ENCODE measurements around the gene PYY. TPM values are rescaled to one million over a fixed set of nuclear protein-coding genes. Genes with fewer than 3 reads are reported as not detected.
"Not testable (repeated sequence)": the region's sequence is repeated elsewhere in the genome, so short reads cannot be mapped to it uniquely, and the experiment has no call there.

Gene PYY
- total and polyA plus RNA-seq, 4 donors: 0.20 to 1.1 TPM; not detected in 2

- no peaks in the 10 kb centered on the region for H3K4me1 ChIP-seq (ENCODE audit: control insufficient read depth in 1 of 2, insufficient read depth in 2 of 2, low read length in 2 of 2)
- no peak overlapping the region for H3K4me3 ChIP-seq (ENCODE audit: low read length in 2 of 2)
- H3K27ac ChIP-seq (ENCODE audit: low read depth in 1 of 2, low read length in 2 of 2): no peak overlapping the region
- 53 to 57% methylated on average over 14 of the region's 14 CpGs for WGBS, 2 donors
- DNase-seq (no peak), ATAC-seq (ENCODE audit: low FRiP score) (no peak)
- H3K27me3 ChIP-seq (ENCODE audit: control insufficient read depth in 1 of 2, insufficient read depth in 2 of 2, low read length in 1 of 2): no peaks in the 10 kb centered on the region
- no peaks in the 10 kb centered on the region for H3K9me3 ChIP-seq (ENCODE audit: control insufficient read depth, low read length)
- no peaks in the 10 kb centered on the region for H3K36me3 ChIP-seq (ENCODE audit: control insufficient read depth in 1 of 2, insufficient read depth in 2 of 2, low read length in 1 of 2)
- intact Hi-C loops (cut with DNase I): no loop called here
These were observed 20.9 kb upstream of the PYY start for GRCh38 chr17:43974382-43975266.

- H3K4me1 ChIP-seq (ENCODE audit: control insufficient read depth in 1 of 2, insufficient read depth in 2 of 2, low read length in 2 of 2); H3K36me3 ChIP-seq (ENCODE audit: control insufficient read depth in 1 of 2, insufficient read depth in 2 of 2, low read length in 1 of 2); H3K4me3 ChIP-seq (ENCODE audit: low read length in 2 of 2); H3K27ac ChIP-seq (ENCODE audit: low read depth in 1 of 2, low read length in 2 of 2); DNase-seq; H3K27me3 ChIP-seq (ENCODE audit: control insufficient read depth in 1 of 2, insufficient read depth in 2 of 2, low read length in 1 of 2); H3K9me3 ChIP-seq (ENCODE audit: control insufficient read depth, low read length); ATAC-seq (ENCODE audit: low FRiP score); intact Hi-C loops (cut with DNase I): not testable (repeated sequence)
- 88% methylated on average over 22 of the region's 22 CpGs for WGBS, 2 donors
These were observed 18.9 kb upstream of the PYY start for GRCh38 chr17:43972444-43973212.

- H3K4me1 ChIP-seq (ENCODE audit: control insufficient read depth in 1 of 2, insufficient read depth in 2 of 2, low read length in 2 of 2); intact Hi-C loops (cut with DNase I); H3K27me3 ChIP-seq (ENCODE audit: control insufficient read depth in 1 of 2, insufficient read depth in 2 of 2, low read length in 1 of 2); H3K27ac ChIP-seq (ENCODE audit: low read depth in 1 of 2, low read length in 2 of 2); H3K36me3 ChIP-seq (ENCODE audit: control insufficient read depth in 1 of 2, insufficient read depth in 2 of 2, low read length in 1 of 2); H3K4me3 ChIP-seq (ENCODE audit: low read length in 2 of 2); H3K9me3 ChIP-seq (ENCODE audit: control insufficient read depth, low read length); ATAC-seq (ENCODE audit: low FRiP score); DNase-seq: not testable (repeated sequence)
- 45 to 55% methylated on average over 2 of the region's 2 CpGs for WGBS, 2 donors
These were observed 17.7 kb upstream of the PYY start for GRCh38 chr17:43971436-43971835.

GRCh38 chr17:43970366-43970765 lies 16.6 kb upstream of the PYY start:
- intact Hi-C loops (cut with DNase I): no loop called here
- ATAC-seq (ENCODE audit: low FRiP score) (no peak), DNase-seq (no peak)
- H3K4me3 ChIP-seq (ENCODE audit: low read length in 2 of 2): no peak overlapping the region
- no peaks in the 10 kb centered on the region for H3K9me3 ChIP-seq (ENCODE audit: control insufficient read depth, low read length)
- 74 to 76% methylated on average over 4 of the region's 4 CpGs for WGBS, 2 donors
- no peaks in the 10 kb centered on the region for H3K27me3 ChIP-seq (ENCODE audit: control insufficient read depth in 1 of 2, insufficient read depth in 2 of 2, low read length in 1 of 2)
- H3K36me3 ChIP-seq (ENCODE audit: control insufficient read depth in 1 of 2, insufficient read depth in 2 of 2, low read length in 1 of 2): no peaks in the 10 kb centered on the region
- H3K27ac ChIP-seq (ENCODE audit: low read depth in 1 of 2, low read length in 2 of 2): no peak overlapping the region
- no peaks in the 10 kb centered on the region for H3K4me1 ChIP-seq (ENCODE audit: control insufficient read depth in 1 of 2, insufficient read depth in 2 of 2, low read length in 2 of 2)

- 47 to 48% methylated on average over 9 of the region's 9 CpGs for WGBS, 2 donors
- intact Hi-C loops (cut with DNase I): no loop called here
- Histone ChIP-seq H3K9me3 (ENCODE audit: control insufficient read depth, low read length) (no peaks in the 10 kb centered on the region), H3K27me3 (ENCODE audit: control insufficient read depth in 1 of 2, insufficient read depth in 2 of 2, low read length in 1 of 2) (no peaks in the 10 kb centered on the region), H3K36me3 (ENCODE audit: control insufficient read depth in 1 of 2, insufficient read depth in 2 of 2, low read length in 1 of 2) (no peaks in the 10 kb centered on the region), H3K4me3 (ENCODE audit: low read length in 2 of 2) (no peak overlapping the region), H3K4me1 (ENCODE audit: control insufficient read depth in 1 of 2, insufficient read depth in 2 of 2, low read length in 2 of 2) (no peaks in the 10 kb centered on the region), H3K27ac (ENCODE audit: low read depth in 1 of 2, low read length in 2 of 2) (no peak overlapping the region)
- ATAC-seq (ENCODE audit: low FRiP score) (no peak), DNase-seq (no peak)
These were observed 13.6 kb upstream of the PYY start for GRCh38 chr17:43967251-43967875.

GRCh38 chr17:43966276-43966675 lies 12.5 kb upstream of the PYY start:
- H3K9me3 ChIP-seq (ENCODE audit: control insufficient read depth, low read length): no peaks in the 10 kb centered on the region
- no peak overlapping the region for H3K27ac ChIP-seq (ENCODE audit: low read depth in 1 of 2, low read length in 2 of 2)
- H3K4me1 ChIP-seq (ENCODE audit: control insufficient read depth in 1 of 2, insufficient read depth in 2 of 2, low read length in 2 of 2): no peaks in the 10 kb centered on the region
- DNase-seq (no peak), ATAC-seq (ENCODE audit: low FRiP score) (no peak)
- H3K4me3 ChIP-seq (ENCODE audit: low read length in 2 of 2): no peak overlapping the region
- 70 to 76% methylated on average over 3 of the region's 3 CpGs for WGBS, 2 donors
- intact Hi-C loops (cut with DNase I): no loop called here
- H3K36me3 ChIP-seq (ENCODE audit: control insufficient read depth in 1 of 2, insufficient read depth in 2 of 2, low read length in 1 of 2): no peaks in the 10 kb centered on the region
- H3K27me3 ChIP-seq (ENCODE audit: control insufficient read depth in 1 of 2, insufficient read depth in 2 of 2, low read length in 1 of 2): no peaks in the 10 kb centered on the region

GRCh38 chr17:43962479-43962878 lies 8.7 kb upstream of the PYY start:
- 53% methylated on average over 7 of the region's 7 CpGs for WGBS, 2 donors
- Histone ChIP-seq H3K4me3 (ENCODE audit: low read length in 2 of 2) (no peak overlapping the region), H3K27me3 (ENCODE audit: control insufficient read depth in 1 of 2, insufficient read depth in 2 of 2, low read length in 1 of 2) (no peaks in the 10 kb centered on the region), H3K36me3 (ENCODE audit: control insufficient read depth in 1 of 2, insufficient read depth in 2 of 2, low read length in 1 of 2) (no peaks in the 10 kb centered on the region), H3K4me1 (ENCODE audit: control insufficient read depth in 1 of 2, insufficient read depth in 2 of 2, low read length in 2 of 2) (no peaks in the 10 kb centered on the region), H3K9me3 (ENCODE audit: control insufficient read depth, low read length) (no peaks in the 10 kb centered on the region), H3K27ac (ENCODE audit: low read depth in 1 of 2, low read length in 2 of 2) (no peak overlapping the region)
- intact Hi-C loops (cut with DNase I): no loop called here
- ATAC-seq (ENCODE audit: low FRiP score) (no peak), DNase-seq (peak in 1 of 2 donors; percentile 28)

GRCh38 chr17:43961954-43962353 lies 8.2 kb upstream of the PYY start:
- 69 to 79% methylated on average over 2 of the region's 2 CpGs for whole genome bisulfite sequencing, 2 donors

More at GRCh38 chr17:43961954-43962353, 8.2 kb upstream of the PYY start:
- Histone ChIP-seq H3K9me3 (ENCODE audit: control insufficient read depth, low read length) (no peaks in the 10 kb centered on the region), H3K4me1 (ENCODE audit: control insufficient read depth in 1 of 2, insufficient read depth in 2 of 2, low read length in 2 of 2) (no peaks in the 10 kb centered on the region), H3K27ac (ENCODE audit: low read depth in 1 of 2, low read length in 2 of 2) (no peak overlapping the region), H3K27me3 (ENCODE audit: control insufficient read depth in 1 of 2, insufficient read depth in 2 of 2, low read length in 1 of 2) (no peaks in the 10 kb centered on the region), H3K36me3 (ENCODE audit: control insufficient read depth in 1 of 2, insufficient read depth in 2 of 2, low read length in 1 of 2) (no peaks in the 10 kb centered on the region), H3K4me3 (ENCODE audit: low read length in 2 of 2) (no peak overlapping the region)
- intact Hi-C loops (cut with DNase I): no loop called here
- ATAC-seq (ENCODE audit: low FRiP score): no peak
- no peak for DNase-seq
